GM10248 (cell line): ENCODE results near the gene TBCA.
"Not testable (repeated sequence)": the region's sequence is repeated elsewhere in the genome, so short reads cannot be mapped to it uniquely, and the experiment has no call there.

Experiments used
- CTCF ChIA-PET: fragments of 300-600 bp; sonication (Branson Sonifier 250); formaldehyde crosslinking; extraction: SDS; loops from one replicate; lab custom pipeline; 2021; ENCODE audit warnings: antibody characterized with exemption; lab: Yijun Ruan, JAX
- POLR2A ChIA-PET: fragments of 350-650 bp; sonication (Branson Sonifier 250); formaldehyde crosslinking; extraction: SDS; loops from one replicate; lab custom pipeline; 2020; ENCODE audit warnings: antibody characterized with exemption; lab: Yijun Ruan, JAX
- DNase-seq: peaks from one replicate; pipeline ENCODE4 v3.0.0; 2012; ENCODE audit errors: extremely low spot score
- CTCF ChIP-seq: IDR thresholded peaks from 2 replicates; pipeline ENCODE4 v1.5.1; 2012; ENCODE audit warnings: mild to moderate bottlenecking, low read depth; ENCODE audit errors: extremely low read depth, missing control alignments, control extremely low read depth

Gene TBCA

DNA sequence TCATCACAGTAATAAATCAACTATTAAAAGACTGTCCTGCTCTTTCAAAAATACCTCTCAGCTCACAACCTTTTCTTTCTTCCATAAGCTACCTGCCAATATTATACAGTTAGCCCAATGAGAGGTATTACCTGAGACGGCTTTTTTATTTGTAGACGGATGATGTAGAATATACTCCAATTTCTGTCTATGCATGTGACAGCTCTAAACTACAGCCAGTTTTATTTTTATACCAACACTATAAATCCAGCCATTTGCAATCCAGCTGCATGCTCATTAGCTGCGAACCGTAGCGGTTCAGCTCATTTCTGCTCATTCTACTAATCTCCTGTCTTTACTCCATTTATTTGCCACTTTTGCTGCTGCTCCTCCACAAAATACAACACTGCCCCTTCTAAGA is 51.2 kb downstream of the TBCA start:
- TF ChIP-seq CTCF = no peak
- no peak for DNase-seq
- ChIA-PET POLR2A (no interaction called here), CTCF (no interaction called here)

- ChIA-PET POLR2A (no interaction called here), CTCF (interaction anchor here (1.3 to 1.4 kb wide), 2 partner anchors 14 to 27 kb away, joined by 3 to 4 read pairs; no protein-coding TSS in a partner anchor)
- no peak for TF ChIP-seq CTCF
- DNase-seq = no peak
Measured at GRCh38 chr5:77719666-77720363, 56.3 kb downstream of the TBCA start.

- TF ChIP-seq CTCF = no peak
- ChIA-PET CTCF (interaction anchor here (1.3 to 1.4 kb wide), 2 partner anchors 15 to 27 kb away, joined by 3 to 4 read pairs; no protein-coding TSS in a partner anchor), POLR2A (no interaction called here)
- DNase-seq = peak; percentile 50
Measured at GRCh38 chr5:77718934-77719610, 57.1 kb downstream of the TBCA start.

GRCh38 chr5:77709993-77710685 is 66.0 kb downstream of the TBCA start:
- POLR2A ChIA-PET = no interaction called here
- no peak for TF ChIP-seq CTCF
- DNase-seq = no peak
- CTCF ChIA-PET = interaction anchor here (1.9 kb wide), 1 partner anchor 17 kb away, joined by 9 read pairs; no protein-coding TSS in a partner anchor

DNA sequence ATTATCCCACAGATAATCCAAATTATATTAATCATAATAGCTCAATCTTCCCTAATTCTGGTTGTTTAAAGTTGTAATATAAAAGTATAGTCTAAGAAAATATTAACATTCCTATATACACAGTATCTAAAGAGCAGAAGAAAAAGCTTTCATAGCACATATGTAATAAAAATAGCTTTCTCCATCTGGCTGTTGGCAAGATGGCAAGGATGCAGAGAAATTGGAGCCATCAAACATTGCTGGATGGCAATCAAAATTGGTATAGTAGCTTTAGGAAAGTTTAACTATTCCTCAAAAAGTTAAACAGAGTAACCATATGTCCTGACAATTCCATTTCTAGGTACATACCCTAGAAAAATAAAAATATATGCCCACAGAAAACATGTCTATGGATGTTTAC is 66.8 kb downstream of the TBCA start:
- ChIA-PET POLR2A (no interaction called here), CTCF (interaction anchor here (1.0 to 1.9 kb wide), 3 partner anchors 10 to 26 kb away, joined by 3 to 9 read pairs (median 4); no protein-coding TSS in a partner anchor)
- DNase-seq = no peak
- TF ChIP-seq CTCF = no peak

DNA sequence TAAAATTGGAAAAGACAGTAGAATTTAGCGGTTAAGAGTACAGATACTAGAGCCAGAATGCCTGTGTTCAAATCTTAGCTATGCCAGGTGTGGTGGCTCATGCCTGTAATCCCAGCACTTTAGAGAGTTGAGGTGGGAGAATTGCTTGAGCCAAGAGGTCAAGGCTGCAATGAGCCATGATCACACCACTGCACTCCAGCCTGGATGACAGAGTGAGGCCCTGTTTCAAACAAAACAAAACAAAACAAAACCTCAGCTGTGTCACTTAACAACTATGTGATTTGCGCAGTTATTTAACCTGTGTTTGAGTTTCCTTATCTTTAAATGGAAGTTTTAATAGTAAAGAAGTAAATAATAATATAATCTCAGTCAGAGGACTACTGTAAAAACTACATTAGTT is 68.3 kb downstream of the TBCA start:
- CTCF ChIA-PET = interaction anchor here (0.8 to 1.7 kb wide), 2 partner anchors 11 to 62 kb away, joined by 3 to 9 read pairs; no protein-coding TSS in a partner anchor
- POLR2A ChIA-PET = no interaction called here
- no peak for TF ChIP-seq CTCF
- no peak for DNase-seq

GRCh38 chr5:77699569-77699968 is 76.6 kb downstream of the TBCA start:
- DNase-seq, POLR2A ChIA-PET: not testable (repeated sequence)
- CTCF ChIA-PET = interaction anchor here (1.5 to 1.7 kb wide), 2 partner anchors 10 to 25 kb away, joined by 3 to 4 read pairs; no protein-coding TSS in a partner anchor
